GM12878 (cell line): ENCODE measurements around the gene CDC7. TPM values are rescaled to one million over a fixed set of nuclear protein-coding genes. Genes with fewer than 3 reads are reported as not detected.

Experiments
- CHD2 ChIP-seq: IDR thresholded peaks from 2 replicates; pipeline ENCODE4 v1.6.1; 2011; ENCODE audit warnings: low read depth, low read length, improper control_type of control experiment, borderline replicate concordance
- ETV6 ChIP-seq, 2 experiments: fragments of 450-650 bp in 1 of 2; IDR thresholded peaks in 1 of 2; conservative IDR thresholded peaks in 1 of 2; 2 replicates each; pipeline ENCODE4 v1.6.1; 2014; ENCODE audit warnings: antibody characterized with exemption in 1 of 2, borderline replicate concordance in 1 of 2, low read depth in 1 of 2, mild to moderate bottlenecking in 1 of 2, moderate library complexity in 1 of 2
- GABPA ChIP-seq: IDR thresholded peaks from 2 replicates; pipeline ENCODE4 v1.6.1; 2014; ENCODE audit warnings: antibody characterized with exemption, low read depth, mild to moderate bottlenecking, inconsistent platforms
- MEF2B ChIP-seq: fragments of 450-650 bp; IDR thresholded peaks from 2 replicates; pipeline ENCODE4 v1.6.1; 2018; ENCODE audit warnings: mild to moderate bottlenecking, moderate library complexity; ENCODE audit not compliant: partially characterized antibody, poor library complexity, severe bottlenecking
- ZBTB11 ChIP-seq: fragments of 450-650 bp; formaldehyde crosslinking; IDR thresholded peaks from 2 replicates; pipeline ENCODE4 v1.5.0; 2022; ENCODE audit warnings: mild to moderate bottlenecking, missing genetic modification characterization
- polyA plus RNA-seq, 11 experiments: library from polyadenylated mRNA; depleted of rRNA in 4 of 11; unstranded in 6 of 11; stranded (reverse) in 5 of 11; fragments of >200 nt; fragmentation: Nextera tagmentation in 4 of 11; fragmentation: Illumina TruSeq in 1 of 11; extraction: Ambion mirVana in 4 of 11; extraction: Trizol in 1 of 11; gene quantifications; 1 replicate in 1 of 11; 2 replicates in 10 of 11; pipeline versions ENCODE4 v1.2.1 to v1.2.3, GENCODE V29; 2011 to 2016; ENCODE audit warnings: inconsistent platforms in 2 of 11, missing spikeins in 2 of 11, low read depth in 1 of 11
- total RNA-seq, 4 experiments: library from RNA; depleted of rRNA in 3 of 4; stranded (reverse); fragments of >200 nt in 3 of 4; fragmentation: Illumina TruSeq in 1 of 4; extraction: Trizol in 1 of 4; gene quantifications; 2 replicates each; pipeline versions ENCODE4 v1.2.1 to v1.2.3, GENCODE V29; 2013 to 2021
- TF ChIP-seq, protein P1 (sequence below): IDR thresholded peaks from 2 replicates; pipeline ENCODE4 v1.6.1; 2011; ENCODE audit warnings: mild to moderate bottlenecking, low read depth, low read length, moderate library complexity; ENCODE audit not compliant: insufficient replicate concordance

CDC7 gene
- total and polyA plus RNA-seq, 10 of the 15 experiments (the other 5 are each of a cell fraction or from before 2014, with no cell fraction given), result 14.9 to 37.8 (median 26.0) TPM

GRCh38 chr1:91498035-91498434 is 2.6 kb upstream of the CDC7 start (continued):
- TF ChIP-seq ZBTB11 (CRISPR knock-in tag), result no peak
- TF ChIP-seq, protein P1, sequence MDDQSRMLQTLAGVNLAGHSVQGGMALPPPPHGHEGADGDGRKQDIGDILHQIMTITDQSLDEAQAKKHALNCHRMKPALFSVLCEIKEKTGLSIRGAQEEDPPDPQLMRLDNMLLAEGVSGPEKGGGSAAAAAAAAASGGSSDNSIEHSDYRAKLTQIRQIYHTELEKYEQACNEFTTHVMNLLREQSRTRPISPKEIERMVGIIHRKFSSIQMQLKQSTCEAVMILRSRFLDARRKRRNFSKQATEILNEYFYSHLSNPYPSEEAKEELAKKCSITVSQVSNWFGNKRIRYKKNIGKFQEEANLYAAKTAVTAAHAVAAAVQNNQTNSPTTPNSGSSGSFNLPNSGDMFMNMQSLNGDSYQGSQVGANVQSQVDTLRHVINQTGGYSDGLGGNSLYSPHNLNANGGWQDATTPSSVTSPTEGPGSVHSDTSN, result no peak
- TF ChIP-seq MEF2B, result no peak
- no peak for TF ChIP-seq CHD2
- TF ChIP-seq GABPA, result no peak
- no peak for TF ChIP-seq ETV6 (conservative IDR thresholded peaks at IDR 0.05 in 1 of 2, IDR thresholded peaks at IDR 0.05 in 1 of 2; ENCODE audit: borderline replicate concordance in 1 of 2, low read depth in 1 of 2)
- TF ChIP-seq, all 136 proteins: peak for 0
